Fibroblast of pulmonary artery (primary cell): ENCODE measurements around the gene TTC39A.
"Not testable (repeated sequence)": the region's sequence is repeated elsewhere in the genome, so short reads cannot be mapped to it uniquely, and the experiment has no call there.

Experiments used
- DNase-seq: peaks from one replicate; pipeline ENCODE4 v3.0.0-alpha.2; 2010; ENCODE audit warnings: low read depth
- H3K4me3 ChIP-seq: replicated peaks from 2 replicates; pipeline ENCODE4 v1.5.1; 2011; ENCODE audit warnings: low read depth, mild to moderate bottlenecking, control low read depth, low read length, moderate library complexity
- CTCF ChIP-seq: IDR thresholded peaks from 2 replicates; pipeline ENCODE4 v1.5.1; 2011; ENCODE audit warnings: mild to moderate bottlenecking, control low read depth, low read length, inconsistent platforms; ENCODE audit errors: missing control alignments

TTC39A gene

GRCh38 chr1:51328926-51329325 lies 1.4 kb downstream of the TTC39A start:
- TF ChIP-seq CTCF, result no peak
- DNase-seq, result no peak
- H3K4me3 ChIP-seq, result no peak overlapping the region

GRCh38 chr1:51328279-51328678 lies 2.1 kb downstream of the TTC39A start:
- no peak overlapping the region for H3K4me3 ChIP-seq
- no peak for DNase-seq
- TF ChIP-seq CTCF, result no peak

- peak; percentile 49 for DNase-seq
- no peak overlapping the region for H3K4me3 ChIP-seq
- TF ChIP-seq CTCF, result no peak
Measured at GRCh38 chr1:51327386-51327785, 3.0 kb downstream of the TTC39A start.

GRCh38 chr1:51326839-51327238 lies 3.5 kb downstream of the TTC39A start:
- DNase-seq, result no peak
- no peak for TF ChIP-seq CTCF
- H3K4me3 ChIP-seq, result no peak overlapping the region

GRCh38 chr1:51325878-51326755 lies 4.2 kb downstream of the TTC39A start:
- no peak for TF ChIP-seq CTCF
- DNase-seq, result no peak
- no peak overlapping the region for H3K4me3 ChIP-seq

- no peak for DNase-seq
- no peak for TF ChIP-seq CTCF
- no peak overlapping the region for H3K4me3 ChIP-seq
Measured at GRCh38 chr1:51325391-51325790, 5.0 kb downstream of the TTC39A start.

- not testable (repeated sequence) for DNase-seq, H3K4me3 ChIP-seq
Measured at GRCh38 chr1:51325011-51325385, 5.4 kb downstream of the TTC39A start.
